Measurements from ENCODE around the gene BICRA.

BICRA gene

DNA sequence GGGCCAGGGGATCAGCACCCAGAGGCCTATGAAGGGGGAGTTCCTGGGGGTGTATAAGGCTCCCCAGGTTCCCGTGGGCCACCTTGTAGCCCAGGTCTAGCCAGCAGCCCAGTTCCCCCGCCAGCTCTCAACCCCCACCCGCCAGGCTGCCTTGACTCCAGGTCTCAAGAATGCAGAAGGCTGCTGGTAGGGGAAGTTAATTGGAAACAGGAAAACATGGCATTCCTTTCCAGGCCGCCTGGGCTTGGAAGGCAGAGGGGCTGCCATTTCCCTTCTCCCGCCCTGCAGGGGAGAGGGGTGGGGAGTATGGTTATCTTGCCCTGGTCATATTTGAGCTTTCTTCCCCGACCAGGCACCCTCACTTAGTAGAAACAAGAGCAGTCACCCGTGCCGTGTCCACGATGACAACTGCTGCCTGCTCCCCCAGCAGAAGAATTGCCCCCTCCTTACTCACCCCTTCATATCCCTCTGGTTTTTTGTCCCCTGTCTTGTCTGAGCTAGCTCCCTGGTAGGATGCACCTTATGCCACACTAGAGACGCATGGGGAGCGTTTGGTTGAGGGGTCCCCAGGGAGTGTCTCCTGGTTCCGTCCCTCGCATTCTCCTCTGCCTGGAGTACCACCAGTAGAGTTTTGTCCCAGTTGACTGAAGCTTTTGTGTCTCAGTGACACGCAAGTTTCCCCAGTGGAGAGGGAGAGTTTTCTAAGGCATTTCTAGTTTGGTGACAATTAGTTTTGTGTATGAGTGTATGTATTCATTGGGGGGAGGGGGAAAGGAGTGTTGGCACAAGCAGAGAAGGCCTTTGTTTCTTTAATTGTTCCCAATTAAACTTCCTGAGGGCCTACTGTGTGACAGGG, 4.5 kb downstream of the BICRA start:
- no peak overlapping the region for H3K4me3 ChIP-seq (ENCODE audit: low read depth, low read length)

DNA sequence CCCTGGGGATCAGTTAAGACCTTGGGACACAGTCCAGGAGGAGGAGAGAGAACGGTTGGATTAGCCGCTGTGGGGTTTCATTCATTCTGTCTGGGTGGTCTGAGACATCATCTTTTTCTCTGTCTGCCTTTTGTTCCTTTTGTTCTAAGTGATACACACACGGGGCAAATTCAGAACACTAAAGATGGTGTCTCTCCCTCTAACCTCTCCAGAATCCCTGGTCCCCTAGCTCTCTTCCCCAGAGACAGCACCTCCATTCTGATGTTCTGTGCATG, 5.0 kb downstream of the BICRA start:
- TF ChIP-seq, protein P1, sequence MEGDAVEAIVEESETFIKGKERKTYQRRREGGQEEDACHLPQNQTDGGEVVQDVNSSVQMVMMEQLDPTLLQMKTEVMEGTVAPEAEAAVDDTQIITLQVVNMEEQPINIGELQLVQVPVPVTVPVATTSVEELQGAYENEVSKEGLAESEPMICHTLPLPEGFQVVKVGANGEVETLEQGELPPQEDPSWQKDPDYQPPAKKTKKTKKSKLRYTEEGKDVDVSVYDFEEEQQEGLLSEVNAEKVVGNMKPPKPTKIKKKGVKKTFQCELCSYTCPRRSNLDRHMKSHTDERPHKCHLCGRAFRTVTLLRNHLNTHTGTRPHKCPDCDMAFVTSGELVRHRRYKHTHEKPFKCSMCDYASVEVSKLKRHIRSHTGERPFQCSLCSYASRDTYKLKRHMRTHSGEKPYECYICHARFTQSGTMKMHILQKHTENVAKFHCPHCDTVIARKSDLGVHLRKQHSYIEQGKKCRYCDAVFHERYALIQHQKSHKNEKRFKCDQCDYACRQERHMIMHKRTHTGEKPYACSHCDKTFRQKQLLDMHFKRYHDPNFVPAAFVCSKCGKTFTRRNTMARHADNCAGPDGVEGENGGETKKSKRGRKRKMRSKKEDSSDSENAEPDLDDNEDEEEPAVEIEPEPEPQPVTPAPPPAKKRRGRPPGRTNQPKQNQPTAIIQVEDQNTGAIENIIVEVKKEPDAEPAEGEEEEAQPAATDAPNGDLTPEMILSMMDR (IDR thresholded peaks at IDR 0.05; ENCODE audit: control insufficient read depth, extremely low read depth, insufficient read depth), result no peak
- no peak overlapping the region for H3K4me3 ChIP-seq (ENCODE audit: low read depth, low read length)
- DNase-seq (ENCODE audit: low read depth), result no peak

More for the DNA sequence above, 4.5 kb downstream of the BICRA start:
- DNase-seq (ENCODE audit: low read depth), result no peak
- TF ChIP-seq, protein P1 (IDR thresholded peaks at IDR 0.05; ENCODE audit: control insufficient read depth, extremely low read depth, insufficient read depth), result no peak

DNA sequence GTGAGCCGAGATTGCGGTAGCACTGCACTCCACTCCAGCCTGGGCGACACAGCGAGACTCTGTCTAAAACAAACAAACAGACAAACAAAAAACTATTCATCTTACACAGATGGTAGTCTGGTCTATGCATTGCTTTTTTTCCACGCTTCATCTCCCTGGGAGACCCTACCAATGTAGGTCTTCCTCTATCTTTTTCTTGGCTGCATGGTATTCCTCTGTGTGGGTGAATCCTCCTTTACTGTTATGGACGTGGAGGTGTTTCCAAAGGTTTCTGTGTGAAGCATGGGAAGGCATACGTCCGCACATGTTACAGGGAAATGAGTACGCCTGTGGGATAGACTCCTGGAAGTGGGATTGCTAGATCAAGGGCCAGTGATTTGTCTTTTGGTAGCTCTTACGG, 5.6 kb downstream of the BICRA start:
- no peak overlapping the region for H3K4me3 ChIP-seq (ENCODE audit: low read depth, low read length)
- no peak for DNase-seq (ENCODE audit: low read depth)
- TF ChIP-seq, protein P1 (IDR thresholded peaks at IDR 0.05; ENCODE audit: control insufficient read depth, extremely low read depth, insufficient read depth), result no peak

DNA sequence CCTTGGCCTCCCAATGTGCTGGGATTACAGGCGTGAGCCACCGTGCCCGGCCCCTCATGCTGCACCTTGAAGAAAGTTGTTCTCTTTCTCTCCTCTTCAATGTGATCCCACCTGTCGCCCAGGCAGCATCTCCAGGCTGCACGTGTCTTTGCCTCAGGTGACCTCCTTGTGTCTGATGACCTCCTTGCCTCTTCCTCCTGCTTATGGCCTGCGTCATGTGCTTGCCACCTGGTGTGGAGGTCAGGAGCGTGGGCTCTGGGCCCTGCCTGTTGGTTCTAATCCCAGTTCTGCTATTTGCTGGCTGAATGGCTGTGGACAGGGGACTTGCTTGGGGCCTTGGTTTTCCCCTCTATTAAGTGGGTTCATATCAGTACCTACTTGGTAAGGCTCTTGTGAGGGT, 6.3 kb downstream of the BICRA start:
- no peak for DNase-seq (ENCODE audit: low read depth)
- no peak overlapping the region for H3K4me3 ChIP-seq (ENCODE audit: low read depth, low read length)

DNA sequence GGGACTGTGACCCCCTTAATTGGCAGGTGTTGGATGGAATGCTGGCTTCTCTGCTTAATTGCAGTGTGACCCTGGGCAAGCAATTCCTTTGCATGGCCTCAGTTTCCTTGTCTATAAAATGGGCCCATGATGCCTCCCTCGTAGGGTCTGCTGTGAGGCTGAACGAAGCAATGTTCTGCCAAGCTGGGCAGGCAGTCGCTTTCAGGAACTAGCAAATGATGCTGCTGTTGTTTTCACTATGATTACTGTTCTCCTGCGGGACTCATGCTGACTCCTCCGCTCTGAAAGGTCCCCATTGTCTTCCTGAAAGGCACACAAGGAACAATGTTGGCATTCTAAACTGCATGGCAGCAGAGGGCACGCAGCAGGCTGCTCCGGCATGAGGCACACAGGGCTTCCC, 6.8 kb downstream of the BICRA start:
- DNase-seq (ENCODE audit: low read depth), result no peak
- H3K4me3 ChIP-seq (ENCODE audit: low read depth, low read length), result no peak overlapping the region
- TF ChIP-seq, protein P1 (IDR thresholded peaks at IDR 0.05; ENCODE audit: control insufficient read depth, extremely low read depth, insufficient read depth), result no peak

More for the DNA sequence above, 6.3 kb downstream of the BICRA start:
- TF ChIP-seq, protein P1 (IDR thresholded peaks at IDR 0.05; ENCODE audit: control insufficient read depth, extremely low read depth, insufficient read depth), result no peak

DNA sequence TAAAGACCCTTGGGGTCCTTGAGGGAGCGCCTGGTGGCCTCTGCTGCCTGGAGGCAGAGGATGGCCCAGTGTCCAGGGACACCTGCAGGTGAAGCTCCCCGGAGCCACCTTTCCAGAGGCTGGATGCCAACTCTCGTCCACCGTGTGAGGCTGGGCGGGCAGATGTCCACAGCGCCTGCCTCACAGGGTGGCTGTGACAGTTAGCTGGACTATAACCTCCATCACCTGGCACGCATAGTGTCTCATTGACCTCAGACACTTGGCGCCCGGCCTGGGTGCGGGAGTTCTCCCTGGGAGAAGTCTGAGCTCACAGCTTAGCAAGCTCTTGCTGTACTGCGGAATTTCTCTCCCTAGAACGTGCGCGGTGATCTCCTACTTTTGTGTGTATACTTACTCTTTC, 9.8 kb downstream of the BICRA start:
- TF ChIP-seq, protein P1 (IDR thresholded peaks at IDR 0.05; ENCODE audit: control insufficient read depth, extremely low read depth, insufficient read depth), result no peak
- no peak overlapping the region for H3K4me3 ChIP-seq (ENCODE audit: low read depth, low read length)
- DNase-seq (ENCODE audit: low read depth), result peak; percentile 35

DNA sequence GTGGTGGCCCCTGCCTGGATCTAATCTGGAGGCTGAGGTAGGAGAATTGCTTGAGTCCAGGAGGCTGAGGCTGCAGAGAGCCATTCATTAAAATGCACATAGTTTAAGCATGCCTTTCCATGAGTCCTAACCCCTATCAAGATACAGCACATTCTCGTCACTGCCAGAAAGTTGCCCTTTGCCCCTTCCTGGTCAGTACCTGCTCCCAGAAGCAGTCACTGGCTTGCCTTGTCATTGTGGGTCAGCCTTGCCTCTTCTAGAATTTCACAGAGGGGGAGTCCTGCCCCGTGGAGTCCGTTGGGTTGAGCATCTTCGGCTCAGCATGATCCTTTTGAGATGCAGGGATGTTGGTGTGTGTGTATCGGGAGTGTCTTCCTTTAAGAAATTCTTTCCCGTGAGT, 10.8 kb downstream of the BICRA start:
- H3K4me3 ChIP-seq (ENCODE audit: low read depth, low read length), result no peak overlapping the region
- no peak for DNase-seq (ENCODE audit: low read depth)
- TF ChIP-seq, protein P1 (IDR thresholded peaks at IDR 0.05; ENCODE audit: control insufficient read depth, extremely low read depth, insufficient read depth), result no peak

Measured in LNCaP clone FGC (cell line).